Bronchus fibroblast of lung (primary cell): ENCODE results near the gene AGO4. TPM values are rescaled to one million over a fixed set of nuclear protein-coding genes. Genes with fewer than 3 reads are reported as not detected.

Experiments used
- total RNA-seq: library from RNA; depleted of rRNA; stranded (reverse); fragments of >200 nt; gene quantifications from 2 replicates; pipeline ENCODE4 v1.2.3, GENCODE V29; 2015

The AGO4 gene
- 3.1 and 3.2 TPM in 2 replicates for total RNA-seq

GRCh38 chr1:35807614-35808449, at the start of gene AGO4:
AGO4 (plus strand) TSS chr1:35808016; CDS start chr1:35808417, 401 bp downstream.

DNA sequence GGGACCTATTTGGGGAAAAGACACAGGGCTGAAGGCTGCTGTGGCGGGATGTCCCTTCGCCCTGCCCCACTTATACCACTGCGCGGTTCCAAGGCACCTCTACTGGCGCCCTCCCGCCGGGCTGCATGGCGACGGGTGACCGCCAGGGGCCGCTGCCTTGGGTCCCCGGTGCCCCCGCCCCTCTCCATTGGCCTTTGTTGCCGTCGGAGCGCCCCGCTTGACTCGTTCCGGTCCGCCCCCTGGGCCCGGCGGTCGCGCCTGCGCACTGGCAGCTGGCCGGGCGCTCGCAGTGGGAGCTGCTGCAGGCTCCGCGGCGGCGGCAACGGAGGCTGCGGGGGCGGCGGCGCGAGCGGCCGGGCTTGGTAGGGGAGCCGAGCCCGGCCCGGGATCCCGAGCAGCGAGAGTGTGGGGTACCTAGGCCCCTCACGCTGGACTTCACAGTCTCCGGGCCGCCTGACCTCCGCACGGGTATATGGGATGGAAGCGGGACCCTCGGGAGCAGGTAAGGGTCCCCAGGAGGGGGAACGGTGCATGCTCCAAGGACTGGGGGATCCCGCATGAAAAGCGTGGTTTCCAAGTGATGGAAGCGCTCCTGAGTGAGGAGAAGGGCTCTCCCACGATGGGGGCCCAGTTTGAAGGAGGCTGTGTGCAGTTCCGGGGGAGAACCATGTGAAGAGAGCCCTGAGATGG, 75.3 kb downstream of the AGO4 start, which contains the start of gene AGO1:
Gene AGO1 (plus strand): TSS at position 265 of the 690 bp plus-strand sequence. CDS start 213 bp downstream, at position 478.

Other genes starting within 250 kb of the AGO4 start
- under 0.01 TPM in 1 of 2 replicates, not detected in the other for gene TFAP2E, start 234.7 kb upstream of the AGO4 start, total RNA-seq
- gene PSMB2, start 166.5 kb upstream of the AGO4 start, total RNA-seq: 76.1 and 77.3 TPM in 2 replicates
- gene C1orf216, start 89.1 kb upstream of the AGO4 start, total RNA-seq: 9.7 and 9.9 TPM in 2 replicates
- 14.4 and 20.5 TPM in 2 replicates for gene CLSPN, start 38.0 kb upstream of the AGO4 start, total RNA-seq
- 14.1 and 14.4 TPM in 2 replicates for gene AGO1, start 75.2 kb downstream of the AGO4 start, total RNA-seq
- gene AGO3, start 123.1 kb downstream of the AGO4 start, total RNA-seq: 5.8 and 9.8 TPM in 2 replicates